NCI-H2107 (cell line): Measurements from ENCODE around the gene RORC.
"Not testable (repeated sequence)": the region's sequence is repeated elsewhere in the genome, so short reads cannot be mapped to it uniquely, and the experiment has no call there.

ENCODE experiments used
- DNase-seq: peaks from one replicate; lab custom pipeline; 2025; lab: John Stamatoyannopoulos, UW

The RORC gene

GRCh38 chr1:151831605-151832004, at the start of gene RORC:
RORC (minus strand) TSS chr1:151831802; CDS start chr1:151831764, 38 bp downstream.
- DNase-seq, result no peak

GRCh38 chr1:151875419-151876097, 44.0 kb upstream of the RORC start:
- DNase-seq, result no peak

GRCh38 chr1:151872776-151873175, 41.2 kb upstream of the RORC start:
- DNase-seq, result not testable (repeated sequence)

GRCh38 chr1:151871284-151872030, 39.9 kb upstream of the RORC start:
- DNase-seq, result no peak

- no peak for DNase-seq
Measured at GRCh38 chr1:151868486-151868885, 36.9 kb upstream of the RORC start.

GRCh38 chr1:151867765-151868411, 36.3 kb upstream of the RORC start:
- no peak for DNase-seq

- no peak for DNase-seq
Measured at GRCh38 chr1:151867321-151867720, 35.7 kb upstream of the RORC start.

GRCh38 chr1:151864411-151864810, 32.8 kb upstream of the RORC start:
- DNase-seq, result no peak

GRCh38 chr1:151862604-151863003, 31.0 kb upstream of the RORC start:
- DNase-seq, result no peak

GRCh38 chr1:151860504-151861187, 29.0 kb upstream of the RORC start:
- DNase-seq, result no peak

GRCh38 chr1:151859891-151860293, 28.3 kb upstream of the RORC start:
- DNase-seq, result no peak

- no peak for DNase-seq
Measured at GRCh38 chr1:151858886-151859665, 27.5 kb upstream of the RORC start.

GRCh38 chr1:151858030-151858746, 26.6 kb upstream of the RORC start:
- DNase-seq, result no peak

- DNase-seq, result no peak
Measured at GRCh38 chr1:151855933-151856332, 24.3 kb upstream of the RORC start.

- DNase-seq, result not testable (repeated sequence)
Measured at GRCh38 chr1:151855516-151855915, 23.9 kb upstream of the RORC start.

- DNase-seq, result no peak
Measured at GRCh38 chr1:151854658-151855057, 23.1 kb upstream of the RORC start.

- no peak for DNase-seq
Measured at GRCh38 chr1:151853411-151853943, 21.9 kb upstream of the RORC start, which contains the start of gene THEM5. THEM5 (minus strand) TSS chr1:151853712; CDS start chr1:151853565, 147 bp downstream.

- no peak for DNase-seq
Measured at GRCh38 chr1:151852733-151853132, 21.1 kb upstream of the RORC start.

- no peak for DNase-seq
Measured at GRCh38 chr1:151851886-151852285, 20.3 kb upstream of the RORC start.

- DNase-seq, result no peak
Measured at GRCh38 chr1:151849871-151850270, 18.3 kb upstream of the RORC start.

GRCh38 chr1:151849126-151849525, 17.5 kb upstream of the RORC start:
- no peak for DNase-seq
